Osteoblast (primary cell): ENCODE measurements around the gene HOXA1. TPM values are rescaled to one million over a fixed set of nuclear protein-coding genes. Genes with fewer than 3 reads are reported as not detected.

ENCODE experiments used
- DNase-seq: peaks from one replicate; pipeline ENCODE4 v3.0.0; 2011; ENCODE audit warnings: low spot score, mixed read lengths; ENCODE audit not compliant: insufficient read length; ENCODE audit errors: missing footprints
- H2AFZ ChIP-seq: 2 replicates; pipeline ENCODE4 v1.6.0; 2011; ENCODE audit warnings: mild to moderate bottlenecking, low read length
- H3K27ac ChIP-seq: 2 replicates; pipeline ENCODE4 v1.5.1; 2011; ENCODE audit warnings: mild to moderate bottlenecking, low read depth, low read length, moderate library complexity
- H3K27me3 ChIP-seq: 2 replicates; pipeline ENCODE4 v1.6.0; 2012; ENCODE audit warnings: mild to moderate bottlenecking, control low read depth, inconsistent platforms, low read length, moderate library complexity; ENCODE audit not compliant: insufficient read depth
- H3K36me3 ChIP-seq: 2 replicates; pipeline ENCODE4 v1.5.1; 2011; ENCODE audit warnings: mild to moderate bottlenecking, low read length, control low read depth, moderate library complexity; ENCODE audit not compliant: insufficient read depth
- H3K4me1 ChIP-seq: 2 replicates; pipeline ENCODE4 v1.5.1; 2011; ENCODE audit warnings: mild to moderate bottlenecking, low read length, control low read depth, moderate library complexity; ENCODE audit not compliant: insufficient read depth
- H3K4me2 ChIP-seq: 2 replicates; pipeline ENCODE4 v1.6.0; 2011; ENCODE audit warnings: mild to moderate bottlenecking, low read length; ENCODE audit not compliant: insufficient read depth
- H3K4me3 ChIP-seq: fragments of 200-600 bp; sonication (generic); 3 replicates; pipeline ENCODE4 v1.5.1; 2012; ENCODE audit warnings: mild to moderate bottlenecking, low read length, inconsistent platforms; ENCODE audit not compliant: insufficient read depth
- H3K79me2 ChIP-seq: 2 replicates; pipeline ENCODE4 v1.6.0; 2012; ENCODE audit warnings: mild to moderate bottlenecking, low read length, control low read depth, inconsistent platforms; ENCODE audit not compliant: insufficient read depth
- H3K9me3 ChIP-seq: 2 replicates; pipeline ENCODE4 v1.5.1; 2011; ENCODE audit warnings: low read depth, low read length, control low read depth
- H4K20me1 ChIP-seq: 2 replicates; pipeline ENCODE4 v1.6.0; 2012; ENCODE audit warnings: mild to moderate bottlenecking, low read length, control low read depth; ENCODE audit not compliant: insufficient read depth
- CTCF ChIP-seq: IDR thresholded peaks from 2 replicates; pipeline ENCODE4 v1.5.1; 2011; ENCODE audit warnings: mild to moderate bottlenecking, low read depth, low read length, moderate library complexity; ENCODE audit errors: extremely low read depth
- total RNA-seq: library from RNA; depleted of rRNA; stranded (reverse); fragments of >200 nt; gene quantifications from 2 replicates; pipeline ENCODE4 v1.2.3, GENCODE V29; 2012

Gene HOXA1
- total RNA-seq, 1 donor: 0.72 TPM

- Histone ChIP-seq H3K4me1 (peaks cover 24% of the 10 kb centered on the region), H3K79me2 (no peaks in the 10 kb centered on the region), H2AFZ (no peak overlapping the region), H3K4me3 (no peak overlapping the region), H3K27ac (peak overlapping the region; percentile 70), H3K9me3 (no peaks in the 10 kb centered on the region), H4K20me1 (no peaks in the 10 kb centered on the region), H3K27me3 (no peaks in the 10 kb centered on the region), H3K4me2 (peak overlapping the region; percentile 1), H3K36me3 (no peaks in the 10 kb centered on the region)
- no peak for TF ChIP-seq CTCF
- no peak for DNase-seq
These were observed 29.7 kb downstream of the HOXA1 start for GRCh38 chr7:27066148-27066547.

GRCh38 chr7:27065709-27066108 is 30.1 kb downstream of the HOXA1 start:
- H3K9me3 ChIP-seq: no peaks in the 10 kb centered on the region
- peak overlapping the region; percentile 70 for H3K27ac ChIP-seq
- no peak overlapping the region for H3K4me3 ChIP-seq
- DNase-seq: no peak
- H3K27me3 ChIP-seq: no peaks in the 10 kb centered on the region
- peaks cover 24% of the 10 kb centered on the region for H3K4me1 ChIP-seq
- no peaks in the 10 kb centered on the region for H3K79me2 ChIP-seq
- no peaks in the 10 kb centered on the region for H4K20me1 ChIP-seq
- H3K4me2 ChIP-seq: peak overlapping the region; percentile 1
- no peaks in the 10 kb centered on the region for H3K36me3 ChIP-seq
- H2AFZ ChIP-seq: no peak overlapping the region
- no peak for TF ChIP-seq CTCF

- Histone ChIP-seq H3K27me3 (no peaks in the 10 kb centered on the region), H3K4me3 (no peak overlapping the region), H2AFZ (peak overlapping the region; percentile 45), H3K9me3 (no peaks in the 10 kb centered on the region), H3K27ac (peak overlapping the region; percentile 68), H3K4me1 (peaks cover 24% of the 10 kb centered on the region), H3K79me2 (no peaks in the 10 kb centered on the region), H3K4me2 (peak overlapping the region; percentile 22), H4K20me1 (no peaks in the 10 kb centered on the region), H3K36me3 (no peaks in the 10 kb centered on the region)
- no peak for DNase-seq
- no peak for TF ChIP-seq CTCF
These were observed 31.1 kb downstream of the HOXA1 start for GRCh38 chr7:27064661-27065060.

- Histone ChIP-seq H3K4me2 (peak overlapping the region; percentile 22), H3K36me3 (no peaks in the 10 kb centered on the region), H2AFZ (peak overlapping the region; percentile 45), H3K4me3 (no peak overlapping the region), H4K20me1 (no peaks in the 10 kb centered on the region), H3K27me3 (no peaks in the 10 kb centered on the region), H3K9me3 (no peaks in the 10 kb centered on the region), H3K79me2 (no peaks in the 10 kb centered on the region), H3K27ac (peak overlapping the region; percentile 68), H3K4me1 (peaks cover 24% of the 10 kb centered on the region)
- TF ChIP-seq CTCF: no peak
- no peak for DNase-seq
These were observed 31.6 kb downstream of the HOXA1 start for GRCh38 chr7:27064159-27064558.
